Right atrium auricular region (tissue), 2 donors: ENCODE results near the gene GSKIP. TPM values are rescaled to one million over a fixed set of nuclear protein-coding genes. Genes with fewer than 3 reads are reported as not detected.

Experiments
- DNase-seq: peaks from one replicate; pipeline ENCODE4 v3.0.0-alpha.2; 2019; ENCODE audit warnings: low spot score
- H3K27ac ChIP-seq, 2 donors: fragments of 200-600 bp; sonication (generic); 1 replicate in 1 of 2; 2 replicates in 1 of 2; pipeline ENCODE4 v1.5.1; 2016 to 2019
- H3K27me3 ChIP-seq, 2 donors: fragments of 200-600 bp; sonication (generic); one replicate each; pipeline versions ENCODE4 v1.5.1 to v1.6.0; 2017 to 2019
- H3K36me3 ChIP-seq: fragments of 200-600 bp; sonication (generic); one replicate; pipeline ENCODE4 v1.5.1; 2016
- H3K4me1 ChIP-seq, 2 donors: fragments of 200-600 bp; sonication (generic); one replicate each; pipeline versions ENCODE4 v1.5.1 to v1.6.0; 2017 to 2019
- H3K4me3 ChIP-seq, 2 donors: fragments of 200-600 bp; sonication (generic); 1 replicate in 1 of 2; 2 replicates in 1 of 2; pipeline ENCODE4 v1.5.1; 2017 to 2019; ENCODE audit warnings: mild to moderate bottlenecking in 1 of 2, moderate library complexity in 1 of 2
- H3K9me3 ChIP-seq, 2 donors: fragments of 200-600 bp; sonication (generic); one replicate each; pipeline ENCODE4 v1.5.1; 2019
- total RNA-seq, 2 donors: library from RNA; depleted of rRNA; stranded (reverse); fragments of >200 nt; gene quantifications; one replicate each; pipeline ENCODE4 v1.1.0, GENCODE V29; 2016
- TF ChIP-seq, protein P1 (sequence below), 2 donors: fragments of 200-600 bp; sonication (generic); IDR thresholded peaks; one replicate each; pipeline ENCODE4 v1.5.1; 2019; ENCODE audit warnings: antibody characterized with exemption in 2 of 2

The GSKIP gene
- total RNA-seq, 2 donors from 2014 or later = 8.7 to 14.8 TPM

- no peaks in the 10 kb centered on the region for H3K9me3 ChIP-seq
- peaks cover 13% of the 10 kb centered on the region for H3K36me3 ChIP-seq
- no peaks in the 10 kb centered on the region for H3K4me1 ChIP-seq
- TF ChIP-seq, protein P1, sequence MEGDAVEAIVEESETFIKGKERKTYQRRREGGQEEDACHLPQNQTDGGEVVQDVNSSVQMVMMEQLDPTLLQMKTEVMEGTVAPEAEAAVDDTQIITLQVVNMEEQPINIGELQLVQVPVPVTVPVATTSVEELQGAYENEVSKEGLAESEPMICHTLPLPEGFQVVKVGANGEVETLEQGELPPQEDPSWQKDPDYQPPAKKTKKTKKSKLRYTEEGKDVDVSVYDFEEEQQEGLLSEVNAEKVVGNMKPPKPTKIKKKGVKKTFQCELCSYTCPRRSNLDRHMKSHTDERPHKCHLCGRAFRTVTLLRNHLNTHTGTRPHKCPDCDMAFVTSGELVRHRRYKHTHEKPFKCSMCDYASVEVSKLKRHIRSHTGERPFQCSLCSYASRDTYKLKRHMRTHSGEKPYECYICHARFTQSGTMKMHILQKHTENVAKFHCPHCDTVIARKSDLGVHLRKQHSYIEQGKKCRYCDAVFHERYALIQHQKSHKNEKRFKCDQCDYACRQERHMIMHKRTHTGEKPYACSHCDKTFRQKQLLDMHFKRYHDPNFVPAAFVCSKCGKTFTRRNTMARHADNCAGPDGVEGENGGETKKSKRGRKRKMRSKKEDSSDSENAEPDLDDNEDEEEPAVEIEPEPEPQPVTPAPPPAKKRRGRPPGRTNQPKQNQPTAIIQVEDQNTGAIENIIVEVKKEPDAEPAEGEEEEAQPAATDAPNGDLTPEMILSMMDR (IDR thresholded peaks at IDR 0.05) = no peak
- H3K27me3 ChIP-seq = no peaks in the 10 kb centered on the region
- no peak overlapping the region for H3K27ac ChIP-seq
- H3K4me3 ChIP-seq = no peak overlapping the region
- no peak for DNase-seq
Observed at GRCh38 chr14:96380735-96381134, 17.4 kb downstream of the GSKIP start.

GRCh38 chr14:96383445-96383844 is 20.1 kb downstream of the GSKIP start:
- Histone ChIP-seq H3K4me1 (no peaks in the 10 kb centered on the region), H3K9me3 (no peaks in the 10 kb centered on the region), H3K36me3 (peaks cover 13% of the 10 kb centered on the region), H3K4me3 (no peak overlapping the region), H3K27me3 (no peaks in the 10 kb centered on the region), H3K27ac (no peak overlapping the region)
- no peak for DNase-seq
- TF ChIP-seq, protein P1 (IDR thresholded peaks at IDR 0.05) = no peak

DNA sequence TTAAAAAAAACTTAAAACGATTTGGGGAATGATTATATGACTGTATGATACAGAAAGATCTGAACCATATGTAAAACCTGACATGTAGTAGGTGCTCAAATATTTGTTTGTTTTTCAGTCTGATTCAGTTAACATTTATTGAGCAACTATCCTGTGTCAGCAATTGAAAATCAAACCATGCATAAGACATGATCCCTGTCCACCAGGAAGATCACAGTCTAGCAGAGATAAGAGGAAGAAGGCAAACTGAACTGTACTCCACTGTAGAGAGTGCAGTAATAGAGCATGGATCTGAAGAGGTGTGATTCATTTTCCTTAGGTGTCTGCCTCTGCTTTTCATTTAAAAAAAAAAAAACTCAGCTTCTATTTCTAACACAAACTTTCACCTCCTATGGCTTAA is 20.7 kb downstream of the GSKIP start:
- H3K27ac ChIP-seq = no peak overlapping the region
- TF ChIP-seq, protein P1 (IDR thresholded peaks at IDR 0.05) = no peak
- no peaks in the 10 kb centered on the region for H3K27me3 ChIP-seq
- no peaks in the 10 kb centered on the region for H3K9me3 ChIP-seq
- no peaks in the 10 kb centered on the region for H3K4me1 ChIP-seq
- no peak for DNase-seq
- no peak overlapping the region for H3K4me3 ChIP-seq
- peaks cover 13% of the 10 kb centered on the region for H3K36me3 ChIP-seq

DNA sequence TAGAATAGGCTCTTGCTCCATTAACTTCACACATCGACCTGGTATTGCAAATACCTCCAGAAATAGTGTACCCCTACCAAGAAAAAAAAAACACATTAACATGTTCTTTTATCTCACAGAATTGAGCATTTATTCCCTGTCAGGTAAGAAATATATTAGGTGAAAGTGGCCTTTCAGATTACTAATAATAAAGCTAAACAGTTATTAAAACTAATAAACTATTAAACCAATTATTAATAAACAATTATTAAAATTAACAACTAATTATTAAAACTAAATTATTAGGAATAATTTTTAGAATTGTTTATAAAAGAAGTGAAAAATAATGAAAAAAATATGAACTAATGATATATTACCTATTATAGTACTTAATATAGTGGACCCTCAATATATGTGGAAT is 21.4 kb downstream of the GSKIP start:
- Histone ChIP-seq H3K4me1 (no peaks in the 10 kb centered on the region), H3K27ac (no peak overlapping the region), H3K36me3 (peaks cover 13% of the 10 kb centered on the region), H3K9me3 (no peaks in the 10 kb centered on the region), H3K27me3 (no peaks in the 10 kb centered on the region), H3K4me3 (no peak overlapping the region)
- TF ChIP-seq, protein P1 (IDR thresholded peaks at IDR 0.05) = no peak
- DNase-seq = no peak

GRCh38 chr14:96385385-96385784 is 22.1 kb downstream of the GSKIP start:
- Histone ChIP-seq H3K27me3 (no peaks in the 10 kb centered on the region), H3K27ac (no peak overlapping the region), H3K9me3 (no peaks in the 10 kb centered on the region), H3K4me1 (no peaks in the 10 kb centered on the region), H3K4me3 (no peak overlapping the region), H3K36me3 (peaks cover 13% of the 10 kb centered on the region)
- DNase-seq = no peak
- TF ChIP-seq, protein P1 (IDR thresholded peaks at IDR 0.05) = no peak

DNA sequence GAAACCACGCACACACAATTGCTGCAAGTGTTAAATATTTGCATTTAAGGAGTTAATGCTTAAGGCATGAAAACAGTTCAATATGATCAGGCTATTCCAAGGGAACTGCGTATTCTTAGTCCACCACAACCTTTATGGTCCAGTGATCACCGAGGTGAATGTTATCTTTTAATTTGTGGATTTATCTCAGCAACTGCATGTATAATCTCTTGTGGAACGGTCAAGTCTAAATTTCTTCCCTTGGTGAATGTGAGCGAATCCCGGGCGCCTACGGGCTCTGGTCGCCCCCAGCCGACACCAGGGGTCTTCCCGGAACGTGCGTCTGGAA is 27.6 kb downstream of the GSKIP start:
- Histone ChIP-seq H3K4me3 (peak overlapping the region; percentile 65 to 84), H3K27me3 (no peaks in the 10 kb centered on the region), H3K9me3 (no peaks in the 10 kb centered on the region), H3K4me1 (peaks cover 0 to 15% of the 10 kb centered on the region in 2 donors), H3K27ac (peak overlapping the region; percentile 63 to 68), H3K36me3 (no peaks in the 10 kb centered on the region)
- TF ChIP-seq, protein P1 (IDR thresholded peaks at IDR 0.05) = no peak
- no peak for DNase-seq
